Trophoblast cell (in vitro differentiated cells and primary cell): Measurements from ENCODE around the gene OARD1.

ENCODE experiments used
- DNase-seq, 2 donors: peaks; one replicate each; pipeline ENCODE4 v3.0.0-alpha.2; 2016
- H2AFZ ChIP-seq: 2 replicates; pipeline ENCODE4 v1.6.1; 2013; ENCODE audit warnings: low read length, moderate library complexity, mild to moderate bottlenecking; ENCODE audit not compliant: insufficient read depth, poor library complexity
- H2AK5ac ChIP-seq: 2 replicates; pipeline ENCODE4 v1.6.1; 2013; ENCODE audit warnings: mild to moderate bottlenecking, low read length
- H2BK120ac ChIP-seq: 2 replicates; pipeline ENCODE4 v1.6.1; 2013; ENCODE audit warnings: low read length, mild to moderate bottlenecking, moderate library complexity; ENCODE audit not compliant: insufficient read depth, poor library complexity
- H2BK12ac ChIP-seq: 2 replicates; pipeline ENCODE4 v1.6.1; 2013; ENCODE audit warnings: mild to moderate bottlenecking, low read length, moderate library complexity
- H2BK5ac ChIP-seq: 2 replicates; pipeline ENCODE4 v1.6.1; 2013; ENCODE audit warnings: low read length, low read depth, moderate library complexity, mild to moderate bottlenecking; ENCODE audit not compliant: poor library complexity
- H3K14ac ChIP-seq: 2 replicates; pipeline ENCODE4 v1.6.1; 2013; ENCODE audit warnings: mild to moderate bottlenecking, low read length
- H3K18ac ChIP-seq: 2 replicates; pipeline ENCODE4 v1.6.1; 2013; ENCODE audit warnings: mild to moderate bottlenecking, low read length
- H3K23ac ChIP-seq: 2 replicates; pipeline ENCODE4 v1.6.1; 2013; ENCODE audit warnings: low read length
- H3K27ac ChIP-seq: 2 replicates; pipeline ENCODE4 v1.5.1; 2013; ENCODE audit warnings: low read depth, mild to moderate bottlenecking, inconsistent platforms, low read length, moderate library complexity
- H3K27me3 ChIP-seq: 2 replicates; pipeline ENCODE4 v1.6.1; 2013; ENCODE audit warnings: inconsistent platforms, mild to moderate bottlenecking, low read length, moderate library complexity; ENCODE audit not compliant: insufficient read depth
- H3K36me3 ChIP-seq, 2 experiments: 1 replicate in 1 of 2; 2 replicates in 1 of 2; pipeline ENCODE4 v1.6.1; 2013; ENCODE audit warnings: low read length in 2 of 2, mild to moderate bottlenecking in 2 of 2, moderate library complexity in 1 of 2; ENCODE audit not compliant: insufficient read depth in 2 of 2, control insufficient read depth in 1 of 2
- H3K4ac ChIP-seq: 2 replicates; pipeline ENCODE4 v1.6.1; 2013; ENCODE audit warnings: low read depth, mild to moderate bottlenecking, low read length, moderate library complexity
- H3K4me1 ChIP-seq, 2 experiments: 1 replicate in 1 of 2; 2 replicates in 1 of 2; pipeline ENCODE4 v1.6.1; 2013; ENCODE audit warnings: low read length in 2 of 2, mild to moderate bottlenecking in 2 of 2, moderate library complexity in 1 of 2; ENCODE audit not compliant: insufficient read depth in 2 of 2, control insufficient read depth in 1 of 2
- H3K4me2 ChIP-seq: 2 replicates; pipeline ENCODE4 v1.6.1; 2013; ENCODE audit warnings: inconsistent platforms, mild to moderate bottlenecking, low read length, moderate library complexity
- H3K4me3 ChIP-seq: 2 replicates; pipeline ENCODE4 v1.5.1; 2013; ENCODE audit warnings: mild to moderate bottlenecking, low read depth, low read length, inconsistent platforms
- H3K79me1 ChIP-seq: one replicate; pipeline ENCODE4 v1.6.1; 2013; ENCODE audit warnings: low read length
- H3K79me2 ChIP-seq: 2 replicates; pipeline ENCODE4 v1.6.1; 2013; ENCODE audit warnings: low read length, mild to moderate bottlenecking; ENCODE audit not compliant: control insufficient read depth, insufficient read depth, poor library complexity
- H3K9ac ChIP-seq: 2 replicates; pipeline ENCODE4 v1.6.1; 2013; ENCODE audit warnings: mild to moderate bottlenecking, low read length
- H3K9me3 ChIP-seq: 2 replicates; pipeline ENCODE4 v1.6.1; 2013; ENCODE audit warnings: low read depth, mild to moderate bottlenecking, control low read depth, inconsistent platforms, low read length; ENCODE audit not compliant: insufficient read depth
- H4K12ac ChIP-seq: 2 replicates; pipeline ENCODE4 v1.6.1; 2013; ENCODE audit warnings: low read depth, mild to moderate bottlenecking, low read length, moderate library complexity
- H4K8ac ChIP-seq: 2 replicates; pipeline ENCODE4 v1.6.1; 2013; ENCODE audit warnings: low read depth, mild to moderate bottlenecking, low read length, moderate library complexity
- H4K91ac ChIP-seq: one replicate; pipeline ENCODE4 v1.6.1; 2013; ENCODE audit warnings: low read depth, mild to moderate bottlenecking, low read length, moderate library complexity
- WGBS: extraction: QIAGEN DNeasy Blood & Tissue Kit; methylation state at CpG from one replicate; pipeline ENCODE4 v1.1.7; 2013; ENCODE audit warnings: missing lambda C conversion rate; ENCODE audit not compliant: insufficient read length, insufficient coverage; ENCODE audit errors: extremely low coverage; 5-methylcytosine and 5-hydroxymethylcytosine counted together

The OARD1 gene

DNA sequence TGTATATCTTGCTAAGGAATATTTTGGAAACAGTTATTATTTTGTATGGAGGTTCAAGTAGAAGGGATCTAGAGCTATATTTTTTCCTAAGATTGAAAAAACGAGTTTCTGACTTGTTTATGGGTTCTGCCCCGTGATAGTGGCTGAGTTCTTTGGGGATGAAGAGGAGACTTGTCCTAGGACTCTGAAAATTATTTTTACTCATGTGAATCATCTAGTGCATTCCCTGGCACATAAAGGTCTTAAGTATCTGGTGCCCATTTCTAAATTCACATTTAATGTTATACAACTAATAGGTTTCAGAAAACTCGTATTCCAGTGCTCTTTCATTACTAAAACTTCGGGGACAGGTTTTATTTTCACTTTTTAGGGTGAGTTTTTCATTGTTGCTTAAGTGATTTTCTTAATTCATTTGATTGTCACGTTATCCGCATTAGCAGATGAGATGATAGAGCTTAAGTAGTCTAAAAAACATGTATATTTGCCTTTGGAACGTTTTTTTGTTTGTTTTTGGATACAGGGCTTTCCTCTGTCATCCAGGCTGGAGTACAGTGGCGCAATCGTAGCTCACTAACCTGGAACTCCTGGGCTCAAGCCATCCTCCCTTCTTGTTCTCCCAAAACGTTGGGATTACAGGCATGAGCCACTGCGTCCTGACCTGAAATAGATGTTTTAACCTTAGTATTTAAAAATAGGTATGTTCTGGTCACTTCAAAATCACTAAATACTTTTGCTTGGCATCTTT is 2.7 kb upstream of the OARD1 start:
- H2AK5ac ChIP-seq = no peak overlapping the region

DNA sequence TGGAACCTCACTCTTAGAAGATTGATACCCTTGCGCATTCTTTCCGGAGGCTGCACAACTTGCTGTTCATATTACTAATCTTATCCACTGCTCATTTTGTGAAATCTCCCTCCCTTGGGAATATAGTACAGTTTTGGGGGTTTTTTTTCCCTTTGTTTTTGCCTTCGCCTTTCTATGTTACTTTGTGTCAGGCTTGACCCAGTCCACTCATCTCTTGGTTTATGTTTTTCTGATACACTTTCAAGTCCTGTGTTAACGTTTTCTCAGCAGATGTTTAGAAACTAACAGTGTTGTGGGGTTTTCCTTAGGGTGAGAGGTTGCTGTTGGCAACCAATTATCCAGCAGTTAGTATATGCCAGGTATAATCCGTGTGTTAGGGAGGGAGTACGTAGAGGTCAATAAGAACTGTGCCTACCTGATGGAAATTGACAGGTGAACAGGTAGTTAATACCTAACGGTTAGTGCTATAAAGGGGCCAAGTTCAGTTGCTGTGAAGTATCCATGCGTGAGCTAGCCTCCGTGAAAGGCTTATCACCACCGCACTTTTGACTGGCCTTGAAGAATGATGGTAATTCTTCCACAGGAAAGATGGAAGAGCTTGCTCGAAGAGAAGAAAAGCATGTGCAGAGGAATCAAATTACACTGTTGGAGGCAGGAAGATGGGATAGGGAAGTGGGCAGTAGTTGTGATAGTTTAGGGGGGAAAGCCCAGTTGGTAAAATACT is 2.0 kb upstream of the OARD1 start:
- DNase-seq = peak in 1 of 2 donors; percentile 11
- no peaks in the 10 kb centered on the region for H3K9me3 ChIP-seq

More for the DNA sequence above, 2.7 kb upstream of the OARD1 start:
- no peak overlapping the region for H3K4me3 ChIP-seq
- H3K4me1 ChIP-seq = peaks cover 2 to 4% of the 10 kb centered on the region in 2 experiments
- no peak overlapping the region for H4K91ac ChIP-seq
- no peak overlapping the region for H4K8ac ChIP-seq
- no peak overlapping the region for H3K18ac ChIP-seq
- H4K12ac ChIP-seq = no peak overlapping the region
- H3K79me1 ChIP-seq = peaks cover 19% of the 10 kb centered on the region
- H3K36me3 ChIP-seq = peaks cover 3 to 6% of the 10 kb centered on the region in 2 experiments
- WGBS = no CpG with 5 or more reads among the region's 11 CpGs
- H3K23ac ChIP-seq = no peak overlapping the region
- no peak for DNase-seq
- peaks cover 23% of the 10 kb centered on the region for H3K79me2 ChIP-seq
- H3K27me3 ChIP-seq = no peaks in the 10 kb centered on the region
- H2BK120ac ChIP-seq = no peak overlapping the region
- H3K4me2 ChIP-seq = peak overlapping the region; percentile 95
- H3K4ac ChIP-seq = peak overlapping the region; percentile 96
- H2BK5ac ChIP-seq = no peak overlapping the region
- no peak overlapping the region for H3K27ac ChIP-seq
- H3K14ac ChIP-seq = no peak overlapping the region
- H3K9me3 ChIP-seq = no peaks in the 10 kb centered on the region
- H3K9ac ChIP-seq = no peak overlapping the region
- no peak overlapping the region for H2BK12ac ChIP-seq
- H2AFZ ChIP-seq = no peak overlapping the region

GRCh38 chr6:41073203-41073967 is 1.2 kb upstream of the OARD1 start:
- Histone ChIP-seq H4K91ac (peak overlapping the region; percentile 100), H2AFZ (peak overlapping the region; percentile 100)
- no CpG with 5 or more reads among the region's 74 CpGs for WGBS

More for the DNA sequence above, 2.0 kb upstream of the OARD1 start:
- Histone ChIP-seq H3K27me3 (no peaks in the 10 kb centered on the region), H3K4me1 (peaks cover 2 to 4% of the 10 kb centered on the region in 2 experiments), H4K12ac (no peak overlapping the region), H4K91ac (no peak overlapping the region), H3K79me1 (peaks cover 19% of the 10 kb centered on the region), H4K8ac (no peak overlapping the region), H2BK12ac (no peak overlapping the region), H3K4me3 (peak overlapping the region; percentile 91), H3K4me2 (peak overlapping the region; percentile 95), H3K23ac (no peak overlapping the region), H2AK5ac (no peak overlapping the region), H3K36me3 (peaks cover 2 to 3% of the 10 kb centered on the region in 2 experiments), H2AFZ (no peak overlapping the region), H3K27ac (peak overlapping the region; percentile 90), H3K79me2 (peaks cover 23% of the 10 kb centered on the region), H2BK120ac (no peak overlapping the region), H3K4ac (peak overlapping the region; percentile 96), H3K14ac (no peak overlapping the region), H3K9ac (peak overlapping the region; percentile 57), H3K18ac (no peak overlapping the region), H2BK5ac (no peak overlapping the region)
- no CpG with 5 or more reads among the region's 11 CpGs for WGBS

DNA sequence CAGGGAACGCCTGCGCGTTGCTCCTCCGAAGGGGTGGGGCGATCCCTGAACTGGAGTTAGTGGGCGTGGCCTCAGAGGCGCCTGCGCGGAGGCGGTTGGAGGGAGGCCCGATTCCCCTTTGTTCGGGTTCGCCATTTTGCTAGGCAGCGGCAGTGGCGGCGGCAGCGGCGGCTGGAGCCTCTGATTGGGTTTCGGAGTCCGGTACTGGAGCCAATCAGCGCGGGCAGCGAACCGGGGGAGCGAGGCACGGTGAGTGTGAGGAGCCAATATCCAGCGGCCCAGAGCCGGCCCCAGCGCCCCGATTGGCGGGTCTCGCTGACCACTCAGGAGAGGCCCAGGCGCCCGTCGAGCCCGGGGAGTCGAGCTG is 663 bp upstream of the OARD1 start, which contains the start of gene NFYA:
Gene NFYA (plus strand): TSS at position 139 of the 367 bp plus-strand sequence. CDS start 6,116 bp downstream, outside the sequence.
- Histone ChIP-seq H3K4me2 (peak within 1 kb of the TSS; percentile 95), H2AFZ (peak within 1 kb of the TSS; percentile 100), H3K14ac (peak within 1 kb of the TSS; percentile 100), H3K27me3 (no peaks in the 10 kb centered on the region), H2BK12ac (peak within 1 kb of the TSS; percentile 52), H3K27ac (peak within 1 kb of the TSS; percentile 90), H3K23ac (no peak within 1 kb of the TSS), H3K36me3 (peaks cover 0 to 2% of the 10 kb centered on the region in 2 experiments), H3K4me1 (peaks cover 2 to 4% of the 10 kb centered on the region in 2 experiments), H3K4ac (peak within 1 kb of the TSS; percentile 100), H3K9me3 (no peaks in the 10 kb centered on the region), H2BK120ac (peak within 1 kb of the TSS; percentile 100), H3K79me1 (peaks cover 19% of the 10 kb centered on the region), H3K4me3 (peak within 1 kb of the TSS; percentile 91), H2AK5ac (peak within 1 kb of the TSS; percentile 100), H3K18ac (peak within 1 kb of the TSS; percentile 100), H4K8ac (peak within 1 kb of the TSS; percentile 98), H2BK5ac (peak within 1 kb of the TSS; percentile 99), H4K91ac (peak within 1 kb of the TSS; percentile 100), H4K12ac (peak within 1 kb of the TSS; percentile 100), H3K9ac (peak within 1 kb of the TSS; percentile 95), H3K79me2 (peaks cover 21% of the 10 kb centered on the region)
- no CpG with 5 or more reads among the region's 37 CpGs for WGBS
- DNase-seq = no peak

More at GRCh38 chr6:41073203-41073967, 1.2 kb upstream of the OARD1 start:
- DNase-seq = peak; percentile 86 to 89
- H3K79me1 ChIP-seq = peaks cover 19% of the 10 kb centered on the region
- peak overlapping the region; percentile 100 for H4K12ac ChIP-seq
- H4K8ac ChIP-seq = peak overlapping the region; percentile 97
- peak overlapping the region; percentile 52 for H2BK12ac ChIP-seq
- peaks cover 0 to 2% of the 10 kb centered on the region in 2 experiments for H3K36me3 ChIP-seq
- H3K27ac ChIP-seq = peak overlapping the region; percentile 90
- no peaks in the 10 kb centered on the region for H3K9me3 ChIP-seq
- H2BK120ac ChIP-seq = peak overlapping the region; percentile 100
- H3K79me2 ChIP-seq = peaks cover 21% of the 10 kb centered on the region
- H3K4me3 ChIP-seq = peak overlapping the region; percentile 91
- peak overlapping the region; percentile 99 for H2BK5ac ChIP-seq
- H3K4ac ChIP-seq = peak overlapping the region; percentile 100
- peak overlapping the region; percentile 100 for H3K14ac ChIP-seq
- no peak overlapping the region for H3K23ac ChIP-seq
- no peaks in the 10 kb centered on the region for H3K27me3 ChIP-seq
- peak overlapping the region; percentile 95 for H3K9ac ChIP-seq
- H3K4me2 ChIP-seq = peak overlapping the region; percentile 95
- H3K18ac ChIP-seq = peak overlapping the region; percentile 100
- peak overlapping the region; percentile 100 for H2AK5ac ChIP-seq
- H3K4me1 ChIP-seq = peaks cover 2 to 4% of the 10 kb centered on the region in 2 experiments
